Endothelial cell of umbilical vein (primary cell): ENCODE data around the gene SYMPK. TPM values are rescaled to one million over a fixed set of nuclear protein-coding genes. Genes with fewer than 3 reads are reported as not detected.

Experiments used
- BruUV-seq: library from RNA; stranded (reverse); fragments of 400-500 nt; replicated peaks from 2 replicates; lab custom pipeline; 2021; lab: Mats Ljungman, UMichigan
- CTCF ChIA-PET: fragments of 300-600, 350-600 bp; sonication (Branson Sonifier 250); formaldehyde crosslinking; loops from one replicate; lab custom pipeline; 2021; ENCODE audit warnings: antibody characterized with exemption, inconsistent platforms; lab: Charles Lee
- POLR2A ChIA-PET: fragments of 300-600, 350-600 bp; sonication (Branson Sonifier 250); formaldehyde crosslinking; loops from one replicate; lab custom pipeline; 2021; ENCODE audit warnings: antibody characterized with exemption, inconsistent platforms; lab: Charles Lee
- DNase-seq: peaks from one replicate; pipeline ENCODE4 v3.0.0-alpha.2; 2011; ENCODE audit warnings: low read depth, low spot score
- FAIRE-seq: peaks from 2 replicates; lab custom pipeline; 2011; peaks lifted over from hg19 to GRCh38; lab: Jason Lieb, UNC
- H2AFZ ChIP-seq: 2 replicates; pipeline ENCODE4 v1.6.0; 2012; ENCODE audit warnings: low read depth, low read length, control low read depth, inconsistent platforms
- H3K27ac ChIP-seq: 2 replicates; pipeline ENCODE4 v1.5.1; 2011; ENCODE audit warnings: low read depth, mild to moderate bottlenecking, control low read depth, low read length, moderate library complexity; ENCODE audit not compliant: insufficient read depth
- H3K27me3 ChIP-seq, 2 experiments: 2 replicates each; pipeline versions ENCODE4 v1.6.0 to v1.6.1; 2011; ENCODE audit warnings: low read length in 2 of 2, mixed read lengths in 1 of 2; ENCODE audit not compliant: control insufficient read depth in 2 of 2, insufficient read depth in 2 of 2
- H3K36me3 ChIP-seq, 2 experiments: 2 replicates in 1 of 2; 3 replicates in 1 of 2; pipeline ENCODE4 v1.5.1; 2011; ENCODE audit warnings: low read length in 2 of 2, mild to moderate bottlenecking in 1 of 2, moderate library complexity in 1 of 2; ENCODE audit not compliant: control insufficient read depth in 2 of 2, insufficient read depth in 2 of 2; ENCODE audit errors: extremely low read depth in 1 of 2
- H3K4me1 ChIP-seq: 3 replicates; pipeline ENCODE4 v1.5.1; 2011; ENCODE audit warnings: mild to moderate bottlenecking, low read length; ENCODE audit not compliant: control insufficient read depth, insufficient read depth; ENCODE audit errors: extremely low read depth
- H3K4me2 ChIP-seq: 2 replicates; pipeline ENCODE4 v1.6.1; 2011; ENCODE audit warnings: low read length, control low read depth, mixed read lengths; ENCODE audit not compliant: insufficient read depth
- H3K4me3 ChIP-seq, 3 experiments: fragments of 200-600 bp in 1 of 3; sonication (generic), shearing (Covaris generic) in 1 of 3; replicated peaks in 1 of 3; 2 replicates each; pipeline ENCODE4 v1.5.1; 2011 to 2016; ENCODE audit warnings: control low read depth in 3 of 3, low read length in 3 of 3, mild to moderate bottlenecking in 2 of 3, inconsistent platforms in 1 of 3, low read depth in 1 of 3, moderate library complexity in 1 of 3; ENCODE audit not compliant: insufficient read depth in 1 of 3
- H3K79me2 ChIP-seq: 2 replicates; pipeline ENCODE4 v1.6.0; 2012; ENCODE audit warnings: low read length, inconsistent platforms; ENCODE audit not compliant: control insufficient read depth, insufficient read depth
- H3K9ac ChIP-seq: replicated peaks from 2 replicates; pipeline ENCODE3; 2011; ENCODE audit warnings: low read length, control low read depth; ENCODE audit not compliant: insufficient read depth; ENCODE audit errors: extremely low read depth
- H3K9me1 ChIP-seq: replicated peaks from 3 replicates; pipeline ENCODE4 v1.6.0; 2011; ENCODE audit warnings: mild to moderate bottlenecking, low read length; ENCODE audit not compliant: control insufficient read depth, insufficient read depth; ENCODE audit errors: extremely low read depth
- H3K9me3 ChIP-seq: replicated peaks from 2 replicates; pipeline ENCODE4 v1.5.1; 2012; ENCODE audit warnings: low read length, inconsistent platforms; ENCODE audit not compliant: control insufficient read depth, insufficient read depth
- H4K20me1 ChIP-seq: replicated peaks from 2 replicates; pipeline ENCODE3; 2011; ENCODE audit warnings: mild to moderate bottlenecking, low read length; ENCODE audit not compliant: control insufficient read depth, insufficient read depth; ENCODE audit errors: extremely low read depth
- CTCF ChIP-seq, 2 donors: IDR thresholded peaks; 1 replicate in 1 of 2; 2 replicates in 1 of 2; pipeline ENCODE4 v1.5.1; 2011; ENCODE audit warnings: low read length in 2 of 2, mild to moderate bottlenecking in 2 of 2, moderate library complexity in 2 of 2, control low read depth in 1 of 2, inconsistent platforms in 1 of 2, low read depth in 1 of 2; ENCODE audit not compliant: insufficient read depth in 1 of 2; ENCODE audit errors: extremely low read depth in 1 of 2
- EZH2 ChIP-seq: IDR thresholded peaks from 2 replicates; pipeline ENCODE4 v1.6.1; 2012; ENCODE audit warnings: borderline replicate concordance, low read depth, mild to moderate bottlenecking, moderate library complexity, low read length, inconsistent platforms; ENCODE audit not compliant: severe bottlenecking
- GATA2 ChIP-seq: IDR thresholded peaks from 2 replicates; pipeline ENCODE4 v1.7.0; 2011; ENCODE audit warnings: low read depth, mild to moderate bottlenecking, moderate library complexity, mixed read lengths, low read length; ENCODE audit not compliant: insufficient read length, insufficient read depth
- MAX ChIP-seq: IDR thresholded peaks from 2 replicates; pipeline ENCODE4 v1.6.1; 2011; ENCODE audit not compliant: insufficient read depth, insufficient read length
- POLR2AphosphoS5 ChIP-seq: IDR thresholded peaks from 2 replicates; pipeline ENCODE4 v1.6.1; 2012; ENCODE audit warnings: low read depth, mild to moderate bottlenecking, control low read depth, low read length, moderate library complexity; ENCODE audit not compliant: insufficient read depth
- dilution Hi-C: fragments of 300-500 bp; cut with MboI; formaldehyde crosslinking; loops from one replicate; pipeline ENCODE4 v1.15.0; 2019; ENCODE audit warnings: low sequenced_read_pairs; ENCODE audit not compliant: extremely low pct_ligation_motif_present
- intact Hi-C: fragments of 100-400 bp; cut with micrococcal nuclease; formaldehyde crosslinking; loops from one replicate; pipeline ENCODE4 v1.10.0; 2022
- polyA plus RNA-seq, 4 experiments: library from polyadenylated mRNA; depleted of rRNA in 3 of 4; stranded (reverse) in 3 of 4; unstranded in 1 of 4; fragments of >200 nt; gene quantifications; 2 replicates each; pipeline versions ENCODE4 v1.2.1 to v1.2.3, GENCODE V29; 2011 to 2012; ENCODE audit warnings: missing spikeins in 1 of 4
- total RNA-seq: library from RNA; stranded (reverse); gene quantifications from 2 replicates; pipeline ENCODE4 v1.2.3, GENCODE V29; 2021

Gene SYMPK
- total and polyA plus RNA-seq, 2 donors (not counting 3 experiments of a cell fraction or from before 2014, with no cell fraction given): 89.8 to 95.7 TPM

- peaks cover 16% of the 10 kb centered on the region for H3K4me1 ChIP-seq
- peaks cover 18% of the 10 kb centered on the region for H3K79me2 ChIP-seq
- TF ChIP-seq POLR2AphosphoS5 (no peak), EZH2 (no peak), GATA2 (no peak)
- peak overlapping the region; percentile 57 for H3K27ac ChIP-seq
- POLR2A ChIA-PET: interaction anchor here (0.7 to 1.3 kb wide), 3 partner anchors 10 to 61 kb away, joined by 6 to 19 read pairs (median 7); partner anchors contain the start of genes DMPK, FBXO46 and SIX5
- DNase-seq (no peak), FAIRE-seq (no peak)
- no peaks in the 10 kb centered on the region for H3K27me3 ChIP-seq
- no peaks in the 10 kb centered on the region for H4K20me1 ChIP-seq
- peak overlapping the region; percentile 94 for H3K4me2 ChIP-seq
- no peaks in the 10 kb centered on the region for H3K9me3 ChIP-seq
- peak overlapping the region; percentile 83 to 88 (median 85) for H3K4me3 ChIP-seq
- intact Hi-C loops: loop anchor here (1.0 kb wide), 1 partner anchor 22 kb away; no protein-coding TSS in a partner anchor
- H3K9me1 ChIP-seq: no peaks in the 10 kb centered on the region
- dilution Hi-C loops: no loop called here
- CTCF ChIA-PET: interaction anchor here (1.0 to 2.3 kb wide), 4 partner anchors 10 to 61 kb away, joined by 3 to 29 read pairs (median 9); partner anchors contain the start of genes DMPK, FBXO46 and SIX5
- peaks cover 10 to 20% of the 10 kb centered on the region in 2 experiments for H3K36me3 ChIP-seq
- peak overlapping the region; percentile 87 for H3K9ac ChIP-seq
- BruUV-seq: no TSS peak
- peak overlapping the region; percentile 50 for H2AFZ ChIP-seq
Measured at GRCh38 chr19:45791744-45792469, 71.0 kb downstream of the SYMPK start.

DNA sequence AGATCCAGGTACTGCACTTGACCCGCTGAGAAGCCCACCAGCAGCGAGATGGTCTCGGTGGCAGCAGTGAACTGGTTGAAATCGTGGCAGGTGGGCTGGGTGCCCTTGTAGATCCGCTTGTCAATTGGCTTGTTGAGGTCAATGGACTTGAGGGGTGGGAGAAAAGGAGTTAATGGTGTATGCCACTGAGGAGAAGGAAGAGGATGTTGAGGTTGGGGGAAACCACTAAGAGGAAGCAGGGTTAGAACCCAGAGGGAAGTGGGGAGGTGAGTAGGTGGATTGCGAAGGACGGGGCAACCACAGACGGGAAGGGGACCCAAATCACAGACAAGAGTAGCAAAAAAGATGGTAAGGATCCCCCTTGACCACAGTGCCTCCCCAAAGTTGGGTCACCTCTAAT, 72.0 kb downstream of the SYMPK start:
- H2AFZ ChIP-seq: no peak overlapping the region
- no peaks in the 10 kb centered on the region for H3K9me3 ChIP-seq
- peaks cover 18% of the 10 kb centered on the region for H3K79me2 ChIP-seq
- no peaks in the 10 kb centered on the region for H3K27me3 ChIP-seq
- TF ChIP-seq MAX (no peak), GATA2 (no peak), CTCF (IDR thresholded peaks at IDR 0.05; ENCODE audit: extremely low read depth in 1 of 2, insufficient read depth in 1 of 2, low read depth in 1 of 2, low read length in 2 of 2) (no peak), EZH2 (no peak)
- POLR2A ChIA-PET: no interaction called here
- no peaks in the 10 kb centered on the region for H3K9me1 ChIP-seq
- intact Hi-C loops: no loop called here
- H3K27ac ChIP-seq: no peak overlapping the region
- dilution Hi-C loops: no loop called here
- peak overlapping the region; percentile 94 for H3K4me2 ChIP-seq
- H3K36me3 ChIP-seq: peaks cover 10 to 28% of the 10 kb centered on the region in 2 experiments
- H4K20me1 ChIP-seq: no peaks in the 10 kb centered on the region
- CTCF ChIA-PET: interaction anchor here (1.6 to 2.3 kb wide), 2 partner anchors 8 to 26 kb away, joined by 3 to 13 read pairs; no protein-coding TSS in a partner anchor
- BruUV-seq: TSS peak; percentile 13
- FAIRE-seq (no peak), DNase-seq (no peak)
- peaks cover 16% of the 10 kb centered on the region for H3K4me1 ChIP-seq
- H3K4me3 ChIP-seq: peak overlapping the region in 1 of 3 experiments; percentile 83
- H3K9ac ChIP-seq: no peak overlapping the region
